Ramos (cell line): ENCODE data around the gene PRKCA.

Experiments
- in situ Hi-C: fragments of 300-500 bp; cut with MboI; formaldehyde crosslinking; loops from one replicate; pipeline ENCODE4 v1.14.3; 2022; ENCODE audit warnings: low sequenced_read_pairs; ENCODE audit not compliant: unreplicated experiment

The PRKCA gene

GRCh38 chr17:66301864-66302741 is at the start of gene PRKCA:
Gene PRKCA, plus strand, starts transcription at chr17:66302613.
- in situ Hi-C loops, result loop anchor here (10.0 kb wide), 1 partner anchor 113 kb away; no protein-coding TSS in a partner anchor

- in situ Hi-C loops, result loop anchor here (10.0 kb wide), 2 partner anchors 311 to 651 kb away; no protein-coding TSS in a partner anchor
Observed at GRCh38 chr17:66253458-66253857, 49.0 kb upstream of the PRKCA start.

- in situ Hi-C loops, result loop anchor here (10.0 kb wide), 2 partner anchors 310 to 650 kb away; no protein-coding TSS in a partner anchor
Observed at GRCh38 chr17:66255112-66255511, 47.3 kb upstream of the PRKCA start.

GRCh38 chr17:66255527-66255971 is 46.9 kb upstream of the PRKCA start:
- in situ Hi-C loops, result loop anchor here (10.0 kb wide), 2 partner anchors 309 to 649 kb away; no protein-coding TSS in a partner anchor

- in situ Hi-C loops, result no loop called here
Observed at GRCh38 chr17:66260275-66260674, 42.1 kb upstream of the PRKCA start.

- in situ Hi-C loops, result no loop called here
Observed at GRCh38 chr17:66260688-66261087, 41.7 kb upstream of the PRKCA start.

GRCh38 chr17:66262767-66263166 is 39.6 kb upstream of the PRKCA start:
- in situ Hi-C loops, result no loop called here

GRCh38 chr17:66264696-66265095 is 37.7 kb upstream of the PRKCA start:
- in situ Hi-C loops, result no loop called here

GRCh38 chr17:66268247-66268927 is 34.0 kb upstream of the PRKCA start:
- in situ Hi-C loops, result no loop called here

GRCh38 chr17:66270106-66270505 is 32.3 kb upstream of the PRKCA start:
- in situ Hi-C loops, result no loop called here

- in situ Hi-C loops, result no loop called here
Observed at GRCh38 chr17:66271512-66271911, 30.9 kb upstream of the PRKCA start.

- in situ Hi-C loops, result no loop called here
Observed at GRCh38 chr17:66272811-66273585, 29.4 kb upstream of the PRKCA start.

GRCh38 chr17:66273586-66273848 is 28.9 kb upstream of the PRKCA start:
- in situ Hi-C loops, result no loop called here

- in situ Hi-C loops, result no loop called here
Observed at GRCh38 chr17:66275651-66276050, 26.8 kb upstream of the PRKCA start.

GRCh38 chr17:66276328-66276937 is 26.0 kb upstream of the PRKCA start:
- in situ Hi-C loops, result no loop called here

- in situ Hi-C loops, result no loop called here
Observed at GRCh38 chr17:66277191-66277590, 25.2 kb upstream of the PRKCA start.

GRCh38 chr17:66281661-66282369 is 20.6 kb upstream of the PRKCA start:
- in situ Hi-C loops, result no loop called here

GRCh38 chr17:66283296-66283934 is 19.0 kb upstream of the PRKCA start:
- in situ Hi-C loops, result no loop called here

- in situ Hi-C loops, result no loop called here
Observed at GRCh38 chr17:66283971-66284370, 18.4 kb upstream of the PRKCA start.
